NCI-H2029 (cell line): ENCODE data around the gene ROR2.

Experiments
- DNase-seq: peaks from one replicate; lab custom pipeline; 2025; lab: John Stamatoyannopoulos, UW

Gene ROR2

DNA sequence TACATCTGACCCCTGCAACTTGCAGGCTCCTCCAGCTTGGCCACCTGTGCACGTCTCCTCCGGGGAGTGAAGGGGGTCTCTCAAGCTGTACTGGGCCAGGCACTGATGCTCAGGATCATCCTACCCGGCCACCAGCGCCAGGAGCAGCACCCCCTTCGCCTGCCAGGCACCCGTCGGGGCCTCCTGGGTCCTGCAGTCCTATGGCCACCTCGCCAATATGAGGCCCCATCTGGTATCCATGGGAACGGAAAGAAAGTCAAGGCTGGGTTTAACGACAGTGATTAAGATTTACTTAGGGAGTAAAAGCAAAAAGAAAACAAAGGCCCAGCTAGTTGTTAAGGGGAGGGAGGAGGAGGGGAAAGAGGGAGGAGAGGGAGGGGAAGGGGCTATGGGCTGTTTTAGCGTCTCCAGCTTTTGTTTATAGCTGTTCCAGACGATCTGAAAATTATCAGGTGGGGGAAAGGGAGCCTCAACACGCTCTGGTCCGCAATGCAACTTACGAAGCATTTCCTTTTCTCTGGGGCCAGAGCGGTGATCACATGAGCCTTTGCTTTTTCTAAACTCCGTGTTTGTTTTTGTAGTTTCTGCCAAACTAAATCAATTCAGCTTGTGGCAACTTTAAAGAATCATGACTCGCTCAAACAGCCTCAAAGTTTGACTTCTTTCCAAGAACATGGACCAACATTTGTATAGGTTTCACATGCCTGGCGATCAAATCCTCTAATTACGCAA is 132.4 kb downstream of the ROR2 start:
- DNase-seq, result no peak

DNA sequence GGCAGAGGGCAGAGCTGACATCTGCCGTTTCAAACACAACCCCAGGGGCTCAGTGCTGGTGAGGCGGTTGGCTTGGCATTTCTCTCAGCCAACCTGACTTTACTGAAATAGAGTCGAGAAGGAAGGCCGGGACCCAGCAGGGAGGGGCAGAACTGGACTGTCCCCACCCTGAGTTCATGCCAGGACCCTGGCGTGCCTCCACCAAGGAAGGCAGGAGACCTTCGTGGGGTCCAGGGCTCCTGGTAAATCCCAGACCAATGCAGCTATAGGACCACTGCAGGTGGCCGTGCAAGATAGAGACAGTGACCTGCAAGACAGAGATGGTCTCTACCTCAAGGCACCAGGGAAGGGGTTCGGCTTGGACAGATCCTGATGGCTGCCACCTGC is 132.9 kb downstream of the ROR2 start:
- no peak for DNase-seq

DNA sequence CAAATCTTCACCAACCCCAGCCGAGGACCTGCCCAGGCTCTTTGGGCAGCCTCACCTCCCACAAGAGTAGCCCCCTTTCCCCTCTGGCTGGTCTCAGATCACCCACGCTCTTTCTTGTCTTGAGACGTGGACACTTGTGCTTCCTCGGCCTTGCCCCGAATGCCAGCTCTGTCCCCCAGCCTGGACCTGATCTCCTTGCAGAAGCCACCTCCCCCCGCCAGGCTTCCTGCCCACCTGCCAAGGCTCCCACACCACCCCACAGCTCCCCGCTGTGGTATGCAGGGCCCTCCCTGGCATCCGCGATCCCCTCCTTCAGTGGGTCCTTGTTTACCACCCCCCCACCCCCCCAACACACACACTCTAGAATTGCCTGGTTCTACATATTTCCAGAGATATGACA is 133.7 kb downstream of the ROR2 start:
- no peak for DNase-seq

DNA sequence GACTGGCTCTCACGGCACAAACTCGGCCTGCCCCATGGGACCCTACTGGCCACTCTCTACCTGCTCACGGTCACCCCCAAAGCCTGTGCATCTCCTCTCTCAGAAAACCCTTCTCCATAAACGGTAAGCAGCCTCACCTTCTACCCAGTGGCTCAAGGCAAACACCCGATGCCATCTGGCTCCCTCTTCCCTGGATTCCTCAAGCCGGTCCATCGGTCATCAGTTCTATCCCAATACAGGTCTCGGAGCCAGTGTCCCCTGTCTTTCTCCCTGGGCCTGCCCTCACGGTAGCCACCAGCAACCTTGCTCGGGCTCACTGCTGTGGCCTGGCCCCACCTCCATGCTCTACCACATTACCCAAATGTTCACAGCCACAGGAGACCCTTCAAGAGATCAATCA is 134.1 kb downstream of the ROR2 start:
- no peak for DNase-seq

DNA sequence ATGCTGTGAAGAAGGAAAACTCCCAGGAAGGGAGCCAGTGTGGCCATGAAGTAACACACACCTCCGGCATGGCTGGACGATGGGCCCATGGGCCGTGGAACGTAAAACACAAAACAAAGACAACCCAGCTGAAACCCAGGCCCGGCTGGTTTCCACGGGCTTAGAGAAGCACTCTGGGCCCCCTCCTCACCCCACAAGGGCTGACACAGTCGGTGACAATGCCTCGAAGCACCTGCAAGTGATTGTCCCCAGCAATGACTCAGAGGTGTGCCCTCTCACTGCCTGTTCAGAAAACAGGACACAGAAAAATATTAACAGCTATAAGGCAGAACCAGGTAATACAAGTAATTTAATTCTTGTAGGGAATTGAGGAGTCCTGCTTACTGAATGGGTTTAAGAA is 135.3 kb downstream of the ROR2 start:
- no peak for DNase-seq

DNA sequence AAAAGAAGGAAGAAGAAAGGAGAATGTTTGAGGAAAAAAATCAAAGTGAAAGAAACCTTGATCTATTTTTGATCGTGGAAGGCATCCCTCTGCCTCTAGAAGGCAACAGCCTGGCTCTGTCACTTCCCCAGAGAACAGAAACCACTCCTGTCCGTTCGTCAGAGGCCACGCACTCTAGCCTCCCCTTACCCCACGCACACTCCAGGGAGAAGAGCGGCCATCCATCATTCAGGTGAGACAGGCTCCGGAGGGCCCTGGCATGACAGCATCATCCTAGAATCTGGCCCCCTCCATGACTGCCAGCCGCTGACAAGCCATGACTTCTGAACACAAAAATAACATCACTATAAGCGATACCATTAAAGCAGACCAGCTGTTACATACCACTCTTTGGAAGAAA is 135.8 kb downstream of the ROR2 start:
- no peak for DNase-seq

DNA sequence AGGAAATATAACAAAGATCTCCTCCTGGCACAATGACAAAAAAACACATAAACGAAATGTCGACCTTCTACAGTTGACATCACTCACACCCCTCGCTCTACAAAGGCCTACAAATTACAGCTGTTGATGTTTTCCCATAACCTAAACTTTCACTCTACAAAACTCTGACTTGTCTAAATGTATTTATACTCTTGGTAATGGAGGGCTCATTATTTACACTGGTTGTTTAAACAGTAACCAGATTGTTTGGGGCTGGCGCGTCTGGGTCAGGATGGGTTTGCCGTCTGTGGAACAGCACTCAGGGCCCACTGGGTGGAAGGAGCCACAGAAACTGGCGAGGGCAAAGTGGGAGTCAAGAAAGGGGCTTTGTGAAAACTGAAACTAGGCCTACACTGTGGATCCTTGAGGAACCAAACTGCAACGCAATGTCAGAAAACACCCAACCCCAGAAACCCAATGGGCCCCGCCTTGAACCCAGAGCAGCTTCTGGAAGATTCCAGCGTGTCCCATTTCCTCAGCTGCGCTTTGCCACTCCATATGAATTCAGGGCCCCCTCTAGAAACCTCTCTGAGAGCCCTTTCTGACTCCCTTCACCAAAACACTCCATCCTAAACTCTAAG is 136.7 kb downstream of the ROR2 start:
- DNase-seq, result no peak

DNA sequence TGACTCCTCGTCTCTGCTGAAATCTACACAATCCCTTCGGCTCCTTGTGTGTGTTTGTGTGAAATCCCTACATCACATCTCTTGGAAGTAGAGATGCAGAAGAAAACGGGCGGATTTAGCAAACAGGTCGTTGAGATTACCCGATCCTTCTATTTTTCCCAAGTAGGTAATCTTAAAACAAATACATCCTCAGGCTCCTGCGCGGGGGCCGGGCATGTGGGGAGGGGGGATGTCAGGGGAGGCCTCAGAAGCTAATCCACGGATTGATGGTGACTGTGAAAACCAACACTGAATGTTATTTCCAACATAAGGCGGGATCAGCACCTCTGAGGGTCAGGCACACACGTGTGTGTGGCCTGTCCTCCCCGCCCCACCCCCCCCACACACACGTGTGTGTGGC is 137.8 kb downstream of the ROR2 start:
- no peak for DNase-seq

DNA sequence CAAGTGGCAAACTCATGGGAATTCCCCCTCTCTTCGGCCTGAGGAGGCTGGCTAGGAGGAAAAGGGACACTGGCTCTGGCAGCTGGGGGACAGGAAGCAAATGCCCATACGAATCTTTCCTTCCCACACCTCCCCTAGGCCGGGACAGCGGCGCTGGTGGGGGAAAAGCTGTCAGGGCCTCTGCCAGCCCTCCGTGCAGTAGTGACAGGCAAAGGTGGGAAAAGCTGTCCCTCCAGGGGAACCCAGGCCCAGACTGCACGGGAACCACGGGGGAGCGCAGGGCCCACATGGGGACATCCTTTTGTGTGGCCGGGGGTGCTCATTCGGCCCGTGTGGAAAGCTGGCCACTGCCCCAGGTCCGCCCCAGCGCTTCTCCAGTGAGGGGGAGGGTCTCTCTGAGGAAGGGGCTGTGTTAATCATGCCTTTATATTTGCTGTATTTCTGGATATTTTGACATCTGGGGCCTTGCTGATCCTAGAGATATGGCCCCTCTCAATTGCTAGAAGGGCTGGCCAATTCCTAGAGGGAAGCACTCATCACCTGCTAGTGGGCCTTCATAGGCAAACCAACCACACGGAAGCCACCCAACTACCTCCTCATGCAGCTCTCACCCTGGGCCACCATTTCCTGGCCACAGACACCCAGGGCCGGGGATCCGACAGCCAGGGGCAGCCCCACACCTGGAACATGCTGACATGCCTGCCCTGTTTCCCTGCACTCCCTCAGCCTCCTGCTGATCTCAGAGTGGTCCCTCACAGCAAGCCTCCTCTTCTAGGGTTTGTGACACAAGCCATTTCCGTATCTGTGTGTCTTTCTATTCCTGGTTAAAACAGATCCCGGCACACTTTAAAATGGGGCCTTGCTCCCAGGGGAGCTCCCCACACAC is 138.8 kb downstream of the ROR2 start:
- DNase-seq, result no peak

DNA sequence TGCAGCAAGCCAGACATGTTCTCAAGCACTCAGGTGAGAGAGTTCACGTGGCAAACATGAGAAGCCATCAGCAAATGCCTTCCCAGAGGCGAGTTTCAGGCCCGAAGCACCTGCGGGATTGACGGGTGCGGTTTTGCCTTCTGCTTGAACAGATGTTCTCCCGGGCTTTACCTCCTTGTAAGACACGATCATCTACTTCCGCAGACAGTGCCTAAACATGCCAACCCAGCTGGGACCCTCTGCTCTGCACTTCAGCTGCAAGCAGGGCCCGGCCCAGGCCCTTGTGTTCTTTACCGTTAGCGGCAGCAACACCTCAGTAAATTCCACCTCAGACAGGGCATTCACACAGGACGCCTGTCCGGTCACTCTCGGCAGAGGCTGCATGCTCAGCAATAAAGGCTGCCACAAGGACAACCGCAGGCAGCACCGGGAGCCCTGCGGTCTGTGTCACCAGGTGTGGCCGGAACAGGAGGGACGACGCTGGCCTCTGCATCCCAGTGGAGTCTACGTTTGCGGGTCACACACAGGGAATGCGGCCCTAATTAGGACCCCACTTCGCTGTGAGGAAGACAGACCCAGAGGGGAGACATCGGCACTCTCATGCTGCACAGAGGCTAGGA is 139.6 kb downstream of the ROR2 start:
- DNase-seq, result no peak

DNA sequence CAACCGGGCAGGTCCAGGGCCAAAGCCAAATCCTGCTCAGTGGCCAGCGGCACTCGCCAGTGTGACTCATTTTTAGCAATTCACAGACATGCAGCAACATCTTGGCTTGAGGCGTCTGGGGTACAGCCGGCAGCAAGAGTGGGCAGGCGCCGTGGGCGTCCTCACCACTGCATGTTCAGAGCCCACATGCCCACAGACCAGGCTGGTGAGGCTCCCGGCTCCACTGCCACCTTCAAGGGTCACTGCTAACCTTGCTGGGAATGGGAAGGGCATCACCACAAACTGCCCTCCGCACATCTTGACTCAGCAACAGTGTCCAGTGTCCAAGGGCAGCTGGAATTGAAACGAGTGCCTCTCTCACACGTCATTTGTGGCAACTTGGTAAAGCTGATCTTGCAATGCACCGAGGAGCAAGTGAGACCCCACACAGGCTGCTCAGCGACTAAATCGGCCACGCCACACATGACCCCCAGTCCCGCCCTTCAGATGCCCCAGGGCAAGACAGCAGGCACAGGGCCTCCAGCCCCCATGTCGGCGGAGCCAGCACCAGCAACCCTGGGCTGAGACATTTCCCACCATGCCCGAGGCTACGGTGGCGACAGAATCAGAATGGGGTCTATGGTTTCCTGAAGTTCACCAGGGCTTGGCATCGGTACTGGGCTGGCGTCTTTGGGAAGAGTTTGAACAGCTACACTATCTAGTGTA is 140.3 kb downstream of the ROR2 start:
- DNase-seq, result no peak

DNA sequence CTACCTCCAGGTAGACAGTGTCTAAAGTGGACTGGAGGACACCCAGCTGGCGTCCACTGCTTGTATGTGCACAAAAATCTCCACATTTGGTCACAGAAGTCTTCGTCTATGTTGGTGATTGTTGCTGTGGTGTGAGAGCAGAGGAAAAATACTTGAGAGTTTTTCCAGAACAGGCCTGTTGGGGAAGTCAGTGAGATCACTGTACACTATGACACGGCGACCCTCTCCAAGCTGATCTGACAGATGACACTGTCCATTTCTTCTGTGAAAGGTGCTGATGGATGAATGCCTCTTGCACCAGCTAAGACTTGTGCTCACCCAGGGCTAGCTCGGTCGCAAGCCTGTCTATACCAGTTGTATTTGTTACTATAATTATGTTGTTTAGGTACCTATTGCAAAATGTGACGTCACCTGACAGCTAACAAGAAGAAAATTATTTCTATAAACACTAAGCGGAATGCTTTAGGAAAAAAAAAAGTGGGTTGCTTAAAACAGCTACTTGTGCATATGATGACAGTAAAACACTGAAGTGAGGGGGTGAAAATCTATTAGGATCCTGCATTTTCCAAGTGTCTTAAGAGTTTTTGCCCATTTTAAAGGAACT is 142.3 kb downstream of the ROR2 start:
- no peak for DNase-seq

DNA sequence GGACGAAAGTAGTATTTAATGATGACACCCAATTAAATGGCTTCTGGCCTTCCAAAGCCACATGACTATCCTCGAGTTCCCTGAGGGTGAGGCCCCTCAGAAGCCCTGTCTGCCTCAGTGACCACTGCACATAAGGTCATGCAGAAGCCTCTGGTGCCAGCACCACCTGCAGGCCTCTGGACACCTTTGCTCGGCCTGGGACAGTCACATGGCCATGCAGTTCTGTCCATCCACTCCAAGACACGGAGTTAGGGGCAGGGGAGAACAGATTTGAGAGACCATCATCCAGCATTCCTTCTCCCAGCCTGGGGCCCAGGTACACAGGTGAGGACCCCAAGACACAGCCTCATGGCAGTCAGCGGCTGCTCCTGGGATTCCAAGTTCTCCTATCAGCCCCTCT is 145.0 kb downstream of the ROR2 start:
- no peak for DNase-seq

DNA sequence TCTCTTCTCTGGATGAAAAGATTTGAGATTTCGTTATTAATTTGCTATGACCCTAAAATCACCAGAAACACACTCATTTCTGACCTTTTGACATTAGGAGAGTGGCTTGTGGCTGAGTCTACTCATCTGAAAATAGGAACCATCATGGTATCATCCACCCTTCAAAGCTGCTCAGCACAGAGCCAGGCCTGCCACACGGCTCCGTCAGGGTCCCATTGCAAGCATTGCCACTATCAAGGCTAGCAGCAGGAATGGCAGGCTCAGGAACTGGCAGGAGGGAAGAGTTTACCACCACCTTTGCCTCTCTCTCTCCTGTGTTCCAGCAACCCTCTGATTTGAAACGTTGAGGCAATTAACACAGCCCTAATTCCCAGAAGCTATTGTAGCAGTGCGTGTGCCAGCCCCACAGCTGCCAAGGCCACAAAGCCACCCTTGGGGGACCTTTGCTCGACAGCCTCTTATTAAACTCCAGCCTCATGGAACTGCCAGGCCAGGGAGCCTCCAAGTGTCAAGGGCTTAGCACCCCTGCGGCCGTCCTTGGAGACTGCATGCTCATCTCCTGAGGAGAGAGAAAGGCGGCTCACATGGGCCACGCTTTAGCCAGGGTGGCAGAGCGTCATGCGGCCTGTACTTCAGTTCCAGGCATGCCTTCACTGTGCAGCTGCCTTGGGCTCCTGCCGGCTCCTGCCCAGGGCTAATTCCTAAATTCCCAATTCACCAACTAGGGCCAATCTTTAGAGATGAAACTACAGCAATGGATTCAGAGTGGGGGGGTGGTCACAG is 145.9 kb downstream of the ROR2 start:
- no peak for DNase-seq

DNA sequence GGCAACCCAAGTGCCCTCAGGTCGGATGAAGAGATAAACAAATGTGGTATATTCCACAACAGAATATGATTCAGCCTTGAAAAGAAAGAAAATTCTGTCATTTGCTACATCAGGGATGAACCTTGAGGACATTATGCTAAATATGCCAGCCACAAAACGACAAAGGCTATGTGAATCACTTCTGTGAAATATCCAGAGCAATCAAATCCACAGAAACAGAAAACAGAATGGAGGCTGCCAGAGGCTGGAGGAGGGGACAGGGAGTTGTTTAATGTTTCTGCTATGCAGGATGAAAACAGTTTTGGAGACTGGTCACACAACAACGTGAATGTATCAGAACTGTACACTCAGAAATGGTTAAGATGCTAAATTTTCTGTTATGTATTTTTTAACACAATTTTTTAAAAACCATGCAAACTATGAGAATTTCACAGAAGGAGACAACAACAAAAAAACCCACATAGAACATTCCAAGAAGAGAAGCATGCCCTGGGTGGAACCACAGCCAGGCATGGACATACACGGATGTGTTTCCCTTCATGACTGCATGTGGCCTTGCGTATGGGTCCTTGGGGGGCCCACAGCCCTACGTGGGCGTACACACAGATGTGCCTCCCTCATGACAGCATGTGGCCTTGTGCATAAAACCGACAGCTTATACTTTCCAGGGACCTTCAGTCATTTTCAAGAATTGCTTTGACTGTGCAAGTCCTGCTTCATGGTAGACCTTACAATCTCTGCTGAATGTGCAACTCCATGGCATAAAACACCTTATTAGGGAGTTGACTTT is 146.7 kb downstream of the ROR2 start:
- no peak for DNase-seq

DNA sequence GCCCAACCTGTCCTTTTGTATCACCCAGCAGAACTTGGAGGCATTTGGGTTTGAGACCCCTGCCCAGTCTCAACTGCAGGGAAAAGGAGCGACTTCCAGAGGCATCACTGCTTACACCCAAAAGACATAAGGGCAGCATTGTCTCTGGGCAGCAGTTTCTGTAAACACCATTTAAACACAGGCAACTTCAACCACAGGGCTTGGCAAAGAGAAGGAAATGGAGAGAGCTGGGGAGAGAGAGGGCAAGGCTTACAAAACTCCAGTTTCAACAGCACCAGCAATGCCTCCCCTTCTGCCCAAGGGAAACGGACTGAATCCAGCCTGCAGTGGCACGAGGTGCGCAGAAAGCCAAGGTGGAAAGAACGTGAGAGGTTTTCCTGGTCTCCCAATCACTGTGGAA is 147.6 kb downstream of the ROR2 start:
- DNase-seq, result no peak

DNA sequence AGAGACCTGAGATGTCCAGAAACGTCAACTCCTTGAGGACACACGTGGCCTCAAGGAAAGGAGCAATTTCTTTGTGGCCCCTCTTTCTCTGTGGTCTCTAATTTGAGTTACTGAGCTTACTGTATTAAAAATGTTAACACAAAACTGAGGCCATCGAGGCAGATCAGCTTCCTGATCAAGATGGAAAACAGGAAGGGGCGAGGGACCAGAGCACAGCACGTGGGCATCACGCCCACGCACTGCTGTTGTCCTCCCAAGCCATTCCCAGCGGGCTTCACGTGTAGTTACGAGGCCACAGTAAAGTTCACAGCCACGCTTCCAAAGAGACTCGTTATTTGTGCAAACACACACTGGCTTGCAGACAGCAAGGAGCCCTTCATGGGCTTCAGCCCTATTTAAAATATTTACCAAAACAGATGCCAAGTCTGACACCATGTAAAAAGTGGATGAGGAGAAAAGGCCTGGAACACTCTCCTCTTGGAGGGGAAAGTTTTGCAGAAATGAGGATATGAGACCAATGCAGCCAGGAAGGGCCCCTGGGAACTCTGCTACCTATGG is 149.5 kb downstream of the ROR2 start:
- DNase-seq, result no peak

DNA sequence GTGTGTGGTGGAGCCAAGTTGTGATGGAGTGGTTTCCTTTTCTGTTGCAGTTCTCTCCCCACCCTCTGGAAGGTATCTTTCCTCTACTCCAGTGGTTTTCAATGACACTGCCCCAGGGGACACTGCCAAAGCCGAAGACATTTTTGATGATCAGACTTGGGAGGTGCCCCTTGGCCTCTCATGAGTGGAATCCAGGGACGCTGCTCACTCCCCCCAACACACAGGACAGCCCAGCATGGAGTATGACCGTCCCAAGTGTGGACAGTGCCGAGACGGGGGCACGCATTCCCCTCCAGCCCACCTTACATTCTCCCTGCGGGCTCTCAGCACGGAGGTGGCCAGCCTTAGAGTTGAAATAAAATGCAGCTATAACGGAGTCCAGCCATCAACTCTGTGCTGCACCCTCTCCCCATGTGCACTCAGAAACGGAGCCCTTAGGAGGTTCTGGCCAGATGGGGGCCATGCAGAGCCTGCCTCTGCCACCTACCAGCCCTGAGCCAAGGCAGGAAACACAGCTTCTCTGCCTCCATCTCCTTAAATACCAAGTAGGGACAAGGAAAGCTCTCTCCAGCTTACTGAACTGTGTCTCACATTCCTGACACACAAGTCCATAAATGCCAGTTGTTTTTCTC is 150.8 kb downstream of the ROR2 start:
- no peak for DNase-seq
